AG04450 (cell line): ENCODE measurements around the gene TSPAN9. TPM values are rescaled to one million over a fixed set of nuclear protein-coding genes. Genes with fewer than 3 reads are reported as not detected.

Source experiments
- CTCF ChIA-PET: fragments of 300-600, 350-600 bp; formaldehyde crosslinking; extraction: SDS; loops from one replicate; lab custom pipeline; 2022; ENCODE audit warnings: antibody characterized with exemption, inconsistent platforms; lab: Charles Lee
- POLR2A ChIA-PET: fragments of 350-600 bp; formaldehyde crosslinking; extraction: SDS; loops from one replicate; lab custom pipeline; 2021; ENCODE audit warnings: antibody characterized with exemption, inconsistent platforms; lab: Yijun Ruan, JAX
- DNase-seq: peaks from one replicate; pipeline ENCODE4 v3.0.0-alpha.2; 2011; ENCODE audit warnings: low read depth, low spot score
- H3K27ac ChIP-seq: one replicate; pipeline ENCODE4 v1.5.1; 2012; ENCODE audit warnings: low read depth, low read length, control low read depth
- H3K27me3 ChIP-seq: one replicate; pipeline ENCODE4 v1.6.0; 2012; ENCODE audit warnings: low read length; ENCODE audit not compliant: control insufficient read depth, insufficient read depth
- H3K4me3 ChIP-seq: 2 replicates; pipeline ENCODE4 v1.5.1; 2011; ENCODE audit warnings: mild to moderate bottlenecking, low read depth, low read length, control low read depth
- H3K9me3 ChIP-seq: 2 replicates; pipeline ENCODE4 v1.5.1; 2012; ENCODE audit warnings: low read length; ENCODE audit not compliant: control insufficient read depth, insufficient read depth
- polyA plus RNA-seq: library from polyadenylated mRNA; depleted of rRNA; stranded (reverse); fragments of >200 nt; gene quantifications from 2 replicates; pipeline ENCODE4 v1.2.3, GENCODE V29; 2011
- TF ChIP-seq, protein P1 (sequence below): IDR thresholded peaks from 2 replicates; pipeline ENCODE4 v1.5.1; 2011; ENCODE audit warnings: low read depth, low read length, control low read depth, inconsistent platforms

TSPAN9 gene
- polyA plus RNA-seq, 1 experiment = 68.0 TPM

DNA sequence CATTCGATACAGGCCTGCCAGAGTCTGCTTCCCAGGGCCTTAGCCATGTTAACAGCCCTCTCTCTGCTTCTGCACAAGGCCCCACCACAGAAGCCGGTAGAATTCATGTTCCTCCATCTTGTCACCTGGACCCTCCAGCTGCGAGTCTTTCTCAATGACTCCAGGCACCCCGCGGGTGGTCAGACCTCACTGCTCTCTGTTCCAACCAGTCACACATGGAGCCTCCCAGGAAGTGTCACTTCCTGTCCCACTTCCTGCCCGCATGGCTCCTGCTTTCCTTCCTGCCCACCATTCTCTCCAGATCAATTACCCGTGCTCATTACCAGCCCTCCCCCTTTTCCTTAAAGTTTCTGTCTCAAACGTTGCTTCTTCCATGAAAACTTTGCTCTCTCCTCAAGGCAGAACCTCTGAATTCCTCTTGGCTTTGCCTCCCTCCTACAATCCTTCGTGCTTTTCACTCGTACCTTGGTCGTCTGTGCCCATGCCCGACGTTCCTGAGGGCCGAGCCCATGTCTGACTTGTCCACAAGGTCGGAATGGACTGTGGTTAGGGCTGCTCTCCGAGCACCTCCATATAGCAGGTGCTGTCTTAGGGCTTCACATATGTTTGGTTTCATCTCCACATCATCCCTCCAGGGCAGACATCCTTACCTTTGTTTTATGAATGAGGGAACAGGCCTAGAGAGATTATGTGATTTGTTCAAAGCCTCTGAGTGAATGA, 172.1 kb downstream of the TSPAN9 start:
- H3K27ac ChIP-seq = no peak overlapping the region
- no peak overlapping the region for H3K4me3 ChIP-seq
- no peak for DNase-seq
- no peaks in the 10 kb centered on the region for H3K27me3 ChIP-seq
- H3K9me3 ChIP-seq = peaks cover 9% of the 10 kb centered on the region
- ChIA-PET CTCF (no interaction called here), POLR2A (no interaction called here)
- TF ChIP-seq, protein P1, sequence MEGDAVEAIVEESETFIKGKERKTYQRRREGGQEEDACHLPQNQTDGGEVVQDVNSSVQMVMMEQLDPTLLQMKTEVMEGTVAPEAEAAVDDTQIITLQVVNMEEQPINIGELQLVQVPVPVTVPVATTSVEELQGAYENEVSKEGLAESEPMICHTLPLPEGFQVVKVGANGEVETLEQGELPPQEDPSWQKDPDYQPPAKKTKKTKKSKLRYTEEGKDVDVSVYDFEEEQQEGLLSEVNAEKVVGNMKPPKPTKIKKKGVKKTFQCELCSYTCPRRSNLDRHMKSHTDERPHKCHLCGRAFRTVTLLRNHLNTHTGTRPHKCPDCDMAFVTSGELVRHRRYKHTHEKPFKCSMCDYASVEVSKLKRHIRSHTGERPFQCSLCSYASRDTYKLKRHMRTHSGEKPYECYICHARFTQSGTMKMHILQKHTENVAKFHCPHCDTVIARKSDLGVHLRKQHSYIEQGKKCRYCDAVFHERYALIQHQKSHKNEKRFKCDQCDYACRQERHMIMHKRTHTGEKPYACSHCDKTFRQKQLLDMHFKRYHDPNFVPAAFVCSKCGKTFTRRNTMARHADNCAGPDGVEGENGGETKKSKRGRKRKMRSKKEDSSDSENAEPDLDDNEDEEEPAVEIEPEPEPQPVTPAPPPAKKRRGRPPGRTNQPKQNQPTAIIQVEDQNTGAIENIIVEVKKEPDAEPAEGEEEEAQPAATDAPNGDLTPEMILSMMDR = no peak

DNA sequence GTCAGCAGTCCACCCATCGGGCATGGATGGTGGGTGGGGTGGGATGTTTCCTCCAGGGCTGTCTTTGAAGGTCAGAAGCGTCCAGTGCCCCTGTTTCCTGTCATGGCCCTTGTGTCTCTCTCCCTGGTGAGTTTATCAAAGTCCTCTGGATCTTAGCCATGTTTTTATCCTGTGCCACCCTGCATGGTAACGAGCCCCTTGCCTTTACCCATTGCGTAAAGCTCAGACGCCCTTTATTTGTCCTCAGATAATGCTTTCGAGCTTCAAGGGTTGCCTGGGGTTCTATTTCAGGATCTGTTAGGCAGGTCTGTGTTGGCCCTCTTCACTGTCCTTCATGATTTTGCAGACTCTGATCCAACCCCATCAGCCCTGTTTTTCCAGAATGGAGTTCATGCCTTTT, 172.9 kb downstream of the TSPAN9 start:
- CTCF ChIA-PET = no interaction called here
- TF ChIP-seq, protein P1 = no peak
- no peak overlapping the region for H3K4me3 ChIP-seq
- DNase-seq = no peak
- peaks cover 7% of the 10 kb centered on the region for H3K9me3 ChIP-seq
- POLR2A ChIA-PET = no interaction called here
- no peaks in the 10 kb centered on the region for H3K27me3 ChIP-seq
- H3K27ac ChIP-seq = no peak overlapping the region

- Histone ChIP-seq H3K27me3 (no peaks in the 10 kb centered on the region), H3K27ac (no peak overlapping the region), H3K9me3 (peaks cover 2% of the 10 kb centered on the region), H3K4me3 (no peak overlapping the region)
- CTCF ChIA-PET = no interaction called here
- no peak for DNase-seq
- TF ChIP-seq, protein P1 = no peak
- POLR2A ChIA-PET = no interaction called here
Measured at GRCh38 chr12:3250576-3250975, 173.4 kb downstream of the TSPAN9 start.

DNA sequence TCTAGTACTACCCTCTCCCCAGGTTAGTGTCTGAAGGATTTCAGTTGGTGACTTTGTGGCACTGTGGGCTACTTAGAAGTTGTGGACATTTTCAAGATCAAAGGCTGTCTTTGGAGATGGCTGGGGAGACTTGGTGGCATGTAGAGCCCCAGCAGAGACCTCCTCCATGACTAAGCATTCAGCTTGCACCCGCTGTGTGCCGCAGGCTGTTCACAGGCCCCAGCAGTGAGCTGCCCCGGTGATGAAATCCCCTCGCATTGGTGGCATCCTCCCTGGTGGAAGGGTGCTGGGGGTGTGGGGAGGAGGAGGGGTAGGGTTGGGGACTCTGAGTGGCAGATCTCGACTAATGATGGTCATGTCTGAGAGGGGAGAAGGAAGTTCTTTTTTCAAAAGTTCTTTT, 173.9 kb downstream of the TSPAN9 start:
- CTCF ChIA-PET = interaction anchor here (1.8 to 2.1 kb wide), 3 partner anchors 24 to 177 kb away, joined by 6 to 16 read pairs (median 9); no protein-coding TSS in a partner anchor
- no peak for DNase-seq
- no peaks in the 10 kb centered on the region; the same call in none of the 2 replicates for H3K9me3 ChIP-seq
- no peak overlapping the region for H3K4me3 ChIP-seq
- no peak overlapping the region for H3K27ac ChIP-seq
- no peaks in the 10 kb centered on the region for H3K27me3 ChIP-seq
- TF ChIP-seq, protein P1 = no peak
- POLR2A ChIA-PET = no interaction called here

- DNase-seq = no peak
- TF ChIP-seq, protein P1 = no peak
- Histone ChIP-seq H3K4me3 (no peak overlapping the region), H3K9me3 (no peaks in the 10 kb centered on the region; the same call in 1 of the 2 replicates), H3K27me3 (no peaks in the 10 kb centered on the region), H3K27ac (no peak overlapping the region)
- ChIA-PET CTCF (interaction anchor here (1.8 to 2.1 kb wide), 3 partner anchors 23 to 178 kb away, joined by 6 to 16 read pairs (median 9); no protein-coding TSS in a partner anchor), POLR2A (no interaction called here)
Measured at GRCh38 chr12:3251691-3252090, 174.5 kb downstream of the TSPAN9 start.
